H1 (cell line): Measurements from ENCODE around the gene IL3. TPM values are rescaled to one million over a fixed set of nuclear protein-coding genes. Genes with fewer than 3 reads are reported as not detected.

ENCODE experiments used
- CTCF ChIA-PET: fragments of 300-600 bp; sonication (Branson Sonifier 250); formaldehyde crosslinking; loops from one replicate; lab custom pipeline; 2021; ENCODE audit not compliant: partially characterized antibody; lab: Charles Lee
- POLR2A ChIA-PET: fragments of 300-600 bp; sonication (Branson Sonifier 250); formaldehyde crosslinking; loops from one replicate; lab custom pipeline; 2021; ENCODE audit warnings: inconsistent platforms; ENCODE audit not compliant: partially characterized antibody; lab: Charles Lee
- DNase-seq, 2 experiments: peaks; one replicate each; pipeline versions ENCODE4 v3.0.0 to v3.0.0-alpha.2; 2010 to 2022; ENCODE audit warnings: low spot score in 2 of 2, low read depth in 1 of 2, mixed read lengths in 1 of 2
- FAIRE-seq: peaks from 2 replicates; lab custom pipeline; 2011; peaks lifted over from hg19 to GRCh38; lab: Jason Lieb, UNC
- H2AFZ ChIP-seq: 2 replicates; pipeline ENCODE4 v1.8.1; 2012; ENCODE audit warnings: low read length, inconsistent platforms
- H2AK5ac ChIP-seq: 2 replicates; pipeline ENCODE4 v1.6.1; 2013; ENCODE audit warnings: low read depth, low read length
- H2BK120ac ChIP-seq: replicated peaks from 2 replicates; pipeline ENCODE3; 2013; ENCODE audit warnings: low read depth, low read length, inconsistent platforms
- H2BK12ac ChIP-seq: 2 replicates; pipeline ENCODE4 v1.6.1; 2013; ENCODE audit warnings: low read depth, low read length
- H2BK15ac ChIP-seq: 2 replicates; pipeline ENCODE4 v1.6.1; 2013; ENCODE audit warnings: low read length
- H2BK20ac ChIP-seq: 2 replicates; pipeline ENCODE4 v1.6.1; 2013; ENCODE audit warnings: low read length
- H2BK5ac ChIP-seq: 2 replicates; pipeline ENCODE4 v1.6.1; 2013; ENCODE audit warnings: low read depth, low read length
- H3K14ac ChIP-seq: 2 replicates; pipeline ENCODE4 v1.6.1; 2013; ENCODE audit warnings: inconsistent platforms; ENCODE audit not compliant: insufficient read length
- H3K18ac ChIP-seq: 2 replicates; pipeline ENCODE4 v1.6.1; 2013; ENCODE audit warnings: low read length; ENCODE audit errors: extremely low read depth
- H3K23ac ChIP-seq: 2 replicates; pipeline ENCODE4 v1.6.1; 2013; ENCODE audit warnings: inconsistent platforms; ENCODE audit not compliant: insufficient read length
- H3K23me2 ChIP-seq: 2 replicates; pipeline ENCODE4 v1.6.1; 2013; ENCODE audit warnings: low read depth, low read length
- H3K27ac ChIP-seq: 2 replicates; pipeline ENCODE4 v1.6.1; 2011; ENCODE audit warnings: low read depth, low read length, inconsistent platforms
- H3K27me3 ChIP-seq, 4 experiments: replicated peaks in 1 of 4; 1 replicate in 1 of 4; 2 replicates in 3 of 4; pipeline versions ENCODE4 v1.6.1 to v1.8.1; 2011 to 2013; ENCODE audit warnings: low read length in 3 of 4, mild to moderate bottlenecking in 3 of 4, inconsistent platforms in 2 of 4, mixed read lengths in 2 of 4, moderate library complexity in 1 of 4; ENCODE audit not compliant: control insufficient read depth in 3 of 4, insufficient read depth in 3 of 4; ENCODE audit errors: extremely low read depth in 1 of 4
- H3K36me3 ChIP-seq, 4 experiments: 2 replicates each; pipeline versions ENCODE4 v1.6.1 to v1.8.1; 2011 to 2013; ENCODE audit warnings: mild to moderate bottlenecking in 4 of 4, low read length in 3 of 4, moderate library complexity in 2 of 4, control low read depth in 1 of 4, inconsistent platforms in 1 of 4; ENCODE audit not compliant: insufficient read depth in 4 of 4, control insufficient read depth in 2 of 4
- H3K4ac ChIP-seq: replicated peaks from 2 replicates; pipeline ENCODE3; 2013; ENCODE audit warnings: low read length, low read depth, mixed read lengths, inconsistent platforms; ENCODE audit not compliant: insufficient read length
- H3K4me1 ChIP-seq, 4 experiments: replicated peaks in 1 of 4; 1 replicate in 1 of 4; 2 replicates in 3 of 4; pipeline versions ENCODE4 v1.6.1 to v1.8.1; 2011 to 2013; ENCODE audit warnings: low read length in 3 of 4, inconsistent platforms in 2 of 4, mixed read lengths in 1 of 4; ENCODE audit not compliant: insufficient read depth in 4 of 4, control insufficient read depth in 3 of 4
- H3K4me2 ChIP-seq, 2 experiments: 2 replicates each; pipeline versions ENCODE4 v1.6.1 to v1.8.1; 2011 to 2013; ENCODE audit warnings: low read depth in 2 of 2, low read length in 2 of 2, control low read depth in 1 of 2, inconsistent platforms in 1 of 2, mild to moderate bottlenecking in 1 of 2; ENCODE audit not compliant: insufficient read depth in 1 of 2
- H3K4me3 ChIP-seq, 4 experiments: fragments of 200-600, 300-600 bp in 1 of 4; sonication (generic), shearing (Covaris generic), sonication (Bioruptor Twin) in 1 of 4; 2 replicates each; pipeline versions ENCODE4 v1.5.1 to v1.8.1; 2011 to 2016; ENCODE audit warnings: low read length in 4 of 4, low read depth in 3 of 4, control low read depth in 2 of 4, inconsistent platforms in 2 of 4, mild to moderate bottlenecking in 2 of 4, mixed read lengths in 1 of 4, moderate library complexity in 1 of 4; ENCODE audit not compliant: insufficient read depth in 2 of 4; ENCODE audit errors: extremely low read depth in 1 of 4
- H3K56ac ChIP-seq: replicated peaks from 2 replicates; pipeline ENCODE3; 2013; ENCODE audit warnings: low read depth, mild to moderate bottlenecking, mixed read lengths, low read length, inconsistent platforms; ENCODE audit not compliant: insufficient read length
- H3K79me1 ChIP-seq: 2 replicates; pipeline ENCODE4 v1.6.1; 2013; ENCODE audit warnings: low read depth, low read length, control low read depth
- H3K79me2 ChIP-seq, 2 experiments: 2 replicates each; pipeline versions ENCODE4 v1.6.1 to v1.8.1; 2012 to 2013; ENCODE audit warnings: low read length in 2 of 2, mild to moderate bottlenecking in 2 of 2, inconsistent platforms in 1 of 2; ENCODE audit not compliant: insufficient read depth in 2 of 2, control insufficient read depth in 1 of 2
- H3K9ac ChIP-seq, 4 experiments: replicated peaks in 1 of 4; 1 replicate in 1 of 4; 2 replicates in 3 of 4; pipeline versions ENCODE4 v1.6.1 to v1.8.1; 2011 to 2013; ENCODE audit warnings: low read depth in 3 of 4, low read length in 3 of 4, control low read depth in 2 of 4, mild to moderate bottlenecking in 2 of 4, moderate library complexity in 2 of 4, inconsistent platforms in 1 of 4; ENCODE audit errors: extremely low read depth in 1 of 4
- H3K9me3 ChIP-seq, 2 experiments: 2 replicates each; pipeline versions ENCODE4 v1.6.1 to v1.8.1; 2012 to 2013; ENCODE audit warnings: mild to moderate bottlenecking in 2 of 2, moderate library complexity in 2 of 2, control low read depth in 1 of 2, inconsistent platforms in 1 of 2, low read depth in 1 of 2, low read length in 1 of 2, mixed read lengths in 1 of 2; ENCODE audit not compliant: insufficient read depth in 2 of 2
- H4K20me1 ChIP-seq, 2 experiments: replicated peaks in 1 of 2; 2 replicates each; pipeline versions ENCODE3 to v1.8.1; 2011 to 2013; ENCODE audit warnings: inconsistent platforms in 2 of 2, low read length in 2 of 2, mild to moderate bottlenecking in 1 of 2; ENCODE audit not compliant: insufficient read depth in 2 of 2, control insufficient read depth in 1 of 2
- H4K5ac ChIP-seq: 2 replicates; pipeline ENCODE4 v1.6.1; 2013; ENCODE audit warnings: low read length, low read depth, mixed read lengths, inconsistent platforms; ENCODE audit not compliant: insufficient read length
- H4K8ac ChIP-seq: 2 replicates; pipeline ENCODE4 v1.8.0; 2013; ENCODE audit warnings: mild to moderate bottlenecking, moderate library complexity, low read length, inconsistent platforms; ENCODE audit not compliant: insufficient read depth; ENCODE audit errors: extremely low read depth
- H4K91ac ChIP-seq: replicated peaks from 2 replicates; pipeline ENCODE3; 2013; ENCODE audit warnings: low read length, mixed read lengths, inconsistent platforms; ENCODE audit not compliant: insufficient read length
- BACH1 ChIP-seq: IDR thresholded peaks from 2 replicates; pipeline ENCODE4 v1.6.1; 2012; ENCODE audit warnings: low read length, improper control_type of control experiment
- CREB1 ChIP-seq: IDR thresholded peaks from 2 replicates; pipeline ENCODE4 v1.6.1; 2012; ENCODE audit warnings: inconsistent platforms
- EGR1 ChIP-seq: IDR thresholded peaks from 2 replicates; pipeline ENCODE4 v1.6.1; 2011; ENCODE audit warnings: low read depth, low read length, borderline replicate concordance
- GTF2F1 ChIP-seq: IDR thresholded peaks from 2 replicates; pipeline ENCODE4 v1.6.1; 2012; ENCODE audit warnings: low read depth, low read length, improper control_type of control experiment, borderline replicate concordance
- SAP30 ChIP-seq: fragments of 300-600 bp; sonication (generic); IDR thresholded peaks from 2 replicates; pipeline ENCODE4 v1.7.1; 2012; ENCODE audit warnings: low read length, moderate library complexity, mild to moderate bottlenecking, inconsistent platforms; ENCODE audit not compliant: insufficient read depth, insufficient replicate concordance
- SUZ12 ChIP-seq: fragments of 200-600 bp; sonication (generic); IDR thresholded peaks from 2 replicates; pipeline ENCODE4 v1.6.1; 2012; ENCODE audit warnings: mild to moderate bottlenecking, inconsistent platforms, low read length, moderate library complexity, mixed read lengths
- YY1 ChIP-seq: IDR thresholded peaks from 2 replicates; pipeline ENCODE4 v1.6.1; 2011; ENCODE audit warnings: low read depth, mild to moderate bottlenecking, low read length
- WGBS, 2 experiments: shearing (Covaris generic) in 1 of 2; methylation state at CpG; one replicate each; pipeline versions ENCODE4 v1.1.6 to v1.1.7; 2013 to 2015; ENCODE audit warnings: low lambda C conversion rate in 2 of 2, mixed read lengths in 2 of 2, inconsistent platforms in 1 of 2, low coverage in 1 of 2, missing lambda C conversion rate in 1 of 2; ENCODE audit not compliant: insufficient replicate concordance in 2 of 2, insufficient coverage in 1 of 2, insufficient read length in 1 of 2; ENCODE audit errors: extremely low coverage in 1 of 2, missing lambda C conversion rate in 1 of 2; 5-methylcytosine and 5-hydroxymethylcytosine counted together
- polyA plus RNA-seq, 7 experiments: library from polyadenylated mRNA; depleted of rRNA in 3 of 7; stranded (reverse) in 5 of 7; unstranded in 2 of 7; fragments of >200 nt in 5 of 7; fragments of 200-250 nt in 2 of 7; gene quantifications; 1 replicate in 5 of 7; 2 replicates in 1 of 7; 4 replicates in 1 of 7; pipeline versions ENCODE4 v1.2.1 to v1.2.3, GENCODE V29; 2011 to 2013; ENCODE audit warnings: missing spikeins in 2 of 7, mixed read lengths in 2 of 7
- total RNA-seq: library from RNA; stranded (reverse); fragmentation: NEBNext Ultra II Directional; extraction: Animal tissue kit (Norgen Biotek cat#: 25700); gene quantifications from 2 replicates; pipeline ENCODE4 v1.2.1, GENCODE V29; 2021

IL3 gene
- total and polyA plus RNA-seq, 2 of the 8 experiments (the other 6 are each of a cell fraction or from before 2014, with no cell fraction given): not detected

DNA sequence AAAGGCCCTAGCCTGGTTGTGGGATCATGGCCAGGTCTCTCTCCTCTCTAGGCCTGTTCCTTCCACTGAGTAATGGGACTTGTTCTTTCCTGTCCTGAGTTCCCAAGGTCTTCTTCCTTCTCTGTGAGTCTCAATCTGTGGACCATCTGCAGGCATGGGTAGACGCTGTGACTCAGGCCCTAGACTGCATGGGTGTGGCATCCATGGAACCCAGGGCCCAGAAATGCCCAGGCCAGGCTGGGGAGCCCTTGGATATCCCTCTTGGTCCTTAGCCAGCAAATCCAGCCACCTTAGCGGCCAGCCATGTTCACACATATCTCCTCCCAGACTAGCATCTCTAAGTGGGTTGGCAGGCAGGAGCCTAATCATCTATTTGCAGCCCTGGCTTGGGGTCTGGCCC lies 46.7 kb upstream of the IL3 start:
- POLR2A ChIA-PET: no interaction called here
- CTCF ChIA-PET: interaction anchor here (1.1 to 2.1 kb wide), 2 partner anchors 12 to 50 kb away, joined by 3 to 18 read pairs; no protein-coding TSS in a partner anchor
- H3K14ac ChIP-seq: no peak overlapping the region
- TF ChIP-seq EGR1 (no peak), YY1 (no peak), GTF2F1 (no peak), BACH1 (no peak), SUZ12 (no peak), SAP30 (no peak), CREB1 (no peak)

More for the DNA sequence above, 46.7 kb upstream of the IL3 start:
- Histone ChIP-seq H2BK5ac (no peak overlapping the region), H2BK15ac (no peak overlapping the region), H3K27me3 (peaks cover 5 to 23% (median 18%) of the 10 kb centered on the region in 4 experiments), H2BK120ac (no peak overlapping the region), H3K36me3 (no peaks in the 10 kb centered on the region), H4K20me1 (peaks cover 4 to 11% of the 10 kb centered on the region in 2 experiments), H3K79me1 (no peaks in the 10 kb centered on the region; the same call in 1 of the 2 replicates), H3K9me3 (no peaks in the 10 kb centered on the region), H3K56ac (no peak overlapping the region), H3K9ac (no peak overlapping the region), H4K5ac (no peak overlapping the region), H4K8ac (no peak overlapping the region), H2AK5ac (no peak overlapping the region), H4K91ac (no peak overlapping the region), H3K4me3 (no peak overlapping the region), H3K18ac (no peak overlapping the region), H2BK20ac (no peak overlapping the region), H3K27ac (no peak overlapping the region), H3K23ac (no peak overlapping the region), H3K4me2 (no peak overlapping the region), H2BK12ac (no peak overlapping the region), H3K4me1 (peaks cover 0 to 20% (median 7%) of the 10 kb centered on the region in 4 experiments; a peak in 6 of 7 replicates), H3K23me2 (peaks cover 12% of the 10 kb centered on the region; the same call in 1 of the 2 replicates), H3K79me2 (no peaks in the 10 kb centered on the region), H2AFZ (no peak overlapping the region), H3K4ac (no peak overlapping the region)
- 83% methylated on average over 2 of the region's 2 CpGs; no CpG with 5 or more reads in 1 of the 2 experiments for WGBS, 2 experiments
- FAIRE-seq (no peak), DNase-seq (peak in 1 of 2 experiments; percentile 10)
